Occipital lobe (tissue), 3 donors: ENCODE data around the gene TTLL10. TPM values are rescaled to one million over a fixed set of nuclear protein-coding genes. Genes with fewer than 3 reads are reported as not detected.

ENCODE experiments used
- DNase-seq: peaks from one replicate; lab custom pipeline; 2025; lab: John Stamatoyannopoulos, UW
- small RNA-seq: library from RNA; depleted of rRNA; stranded (forward); fragments of <200 nt; gene quantifications from one replicate; pipeline ENCODE3, GENCODE V24; 2014
- total RNA-seq: library from RNA; depleted of rRNA; stranded (reverse); fragments of >200 nt; gene quantifications from one replicate; pipeline ENCODE4 v1.2.3, GENCODE V29; 2014

Gene TTLL10
- total RNA-seq, 1 donor from 2014 or later, result not detected

DNA sequence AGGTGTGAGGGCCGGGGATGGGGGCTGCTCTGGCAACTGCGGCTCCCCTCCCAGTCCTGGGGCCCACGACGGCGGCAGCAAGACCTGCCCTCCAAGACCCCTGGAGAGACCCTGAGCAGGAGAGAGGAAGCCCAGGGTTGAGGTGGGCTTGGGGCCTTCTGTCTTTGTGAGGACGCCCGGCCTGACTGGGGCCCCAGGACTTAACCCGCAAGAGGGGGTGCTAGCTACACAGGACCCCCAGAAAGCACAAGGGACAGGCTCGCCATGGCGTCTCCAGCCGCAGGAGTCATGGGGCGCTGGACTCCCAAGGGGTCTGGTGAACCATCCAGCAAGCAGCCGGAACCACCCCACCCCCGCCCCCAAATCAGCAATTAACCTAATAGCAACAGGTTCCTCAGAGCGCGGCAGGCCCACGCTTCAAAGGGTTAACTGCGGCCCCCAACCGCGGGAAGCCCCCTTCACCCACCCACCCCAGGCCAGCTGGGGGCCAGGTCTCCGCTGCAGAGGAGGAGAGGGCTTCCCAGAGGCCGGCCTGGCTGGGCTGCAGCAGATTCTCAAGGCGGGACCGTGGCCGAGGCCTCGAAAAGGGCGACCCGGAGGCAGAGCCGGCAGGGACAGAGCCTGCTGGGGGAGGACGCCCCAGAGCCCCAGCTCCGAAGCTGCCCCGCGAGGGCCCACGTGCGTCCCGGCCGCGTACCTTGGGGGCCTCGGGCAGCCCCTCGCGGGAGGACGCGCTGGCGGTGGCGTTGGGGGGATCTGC, 72.3 kb downstream of the TTLL10 start:
- DNase-seq, result no peak

DNA sequence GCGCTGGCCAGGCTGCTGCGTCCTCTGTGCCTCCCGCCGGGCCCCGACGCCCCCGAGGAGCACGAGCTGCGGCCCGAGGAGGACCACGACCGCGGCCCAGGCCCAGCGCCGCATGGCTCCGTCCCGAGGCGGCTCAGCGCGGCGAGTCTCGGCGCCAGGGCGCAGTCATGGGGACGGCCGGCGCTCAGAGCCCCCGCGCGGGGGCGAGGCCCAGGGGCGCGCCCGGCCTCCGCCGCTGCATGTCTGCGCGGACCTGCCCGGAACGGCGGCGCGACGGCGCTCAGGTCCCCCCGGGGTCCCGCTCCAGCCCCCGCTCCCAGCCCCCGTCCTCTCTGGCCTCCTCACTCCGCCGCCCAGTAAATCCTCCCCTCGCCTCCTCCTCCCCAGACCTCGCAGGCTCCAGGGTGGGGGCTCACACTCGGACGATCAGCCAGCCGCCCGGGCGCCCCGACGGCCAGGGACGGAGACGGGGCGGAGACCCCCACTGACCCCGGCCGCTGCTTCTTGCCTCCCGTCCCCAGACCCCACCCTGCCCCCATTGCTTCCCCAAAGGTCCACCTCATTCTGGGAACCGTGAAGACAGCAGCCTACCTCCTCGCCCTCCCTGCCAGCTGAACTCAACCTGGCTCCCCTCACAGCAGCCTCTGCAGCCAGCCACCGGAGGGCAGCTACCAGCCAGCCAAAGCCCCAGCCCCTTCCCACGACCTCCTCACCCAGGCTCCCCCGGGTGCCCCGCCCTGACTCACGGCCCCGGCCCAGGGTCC, 73.1 kb downstream of the TTLL10 start, which contains the start of gene C1QTNF12:
C1QTNF12 (minus strand) TSS at position 146 of the 764 bp plus-strand sequence; CDS start at position 114, 32 bp downstream.
- no peak for DNase-seq

DNA sequence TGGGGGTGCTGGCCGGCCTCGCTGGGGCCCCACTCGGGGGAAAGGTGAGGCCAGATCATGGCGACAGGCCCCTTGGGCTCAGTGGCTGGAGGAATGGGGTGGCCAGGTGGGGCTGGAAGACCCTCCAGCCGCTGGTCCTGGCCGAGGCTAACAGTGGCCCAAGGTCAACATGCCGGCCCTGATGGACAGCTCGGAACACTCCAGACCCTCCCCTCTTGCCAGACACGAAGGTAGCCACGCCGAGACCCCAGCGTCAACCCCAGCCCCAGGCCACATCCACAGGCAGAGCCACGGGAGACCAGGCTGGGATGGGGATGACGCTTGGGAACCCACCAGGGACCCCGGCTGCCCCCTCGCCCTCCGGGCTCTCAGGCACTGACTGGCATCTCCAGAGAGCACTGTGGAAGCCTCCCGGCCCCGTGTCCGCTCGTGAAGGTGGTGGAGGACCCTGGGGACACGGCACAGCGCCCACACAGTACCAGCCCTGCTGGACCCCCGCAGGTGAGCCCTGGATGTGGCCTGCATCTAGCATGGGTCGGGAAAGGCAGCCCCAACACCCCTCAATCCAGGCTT, 73.7 kb downstream of the TTLL10 start:
- DNase-seq, result no peak

Small RNA genes lying within 50 kb of the gene (small RNA-seq; reads per million reads assigned to genes)
- gene MIR200A, result 0.12 reads per million
- gene MIR200B, result 1.6 reads per million, percentile 81 among the genes with 10 or more reads in this experiment
- 0.23 reads per million for gene MIR429

Other genes starting within 250 kb of the TTLL10 start
- gene SAMD11, start 250.0 kb upstream of the TTLL10 start, total RNA-seq, result 0.16 TPM
- gene NOC2L, start 214.6 kb upstream of the TTLL10 start, total RNA-seq, result 52.7 TPM
- 6.1 TPM for gene KLHL17, start 213.3 kb upstream of the TTLL10 start, total RNA-seq
- not detected for gene PLEKHN1, start 207.4 kb upstream of the TTLL10 start, total RNA-seq
- gene PERM1, start 191.8 kb upstream of the TTLL10 start, total RNA-seq, result 0.47 TPM
- gene HES4, start 173.8 kb upstream of the TTLL10 start, total RNA-seq, result 15.1 TPM
- gene ISG15, start 160.4 kb upstream of the TTLL10 start, total RNA-seq, result 15.0 TPM
- gene AGRN, start 153.8 kb upstream of the TTLL10 start, total RNA-seq, result 71.9 TPM
- gene RNF223, start 99.6 kb upstream of the TTLL10 start, total RNA-seq, result not detected
- 5.5 TPM for gene C1orf159, start 57.8 kb upstream of the TTLL10 start, total RNA-seq
- gene TNFRSF18, start 32.7 kb downstream of the TTLL10 start, total RNA-seq, result not detected
- not detected for gene TNFRSF4, start 40.3 kb downstream of the TTLL10 start, total RNA-seq
- 18.4 TPM for gene SDF4, start 58.1 kb downstream of the TTLL10 start, total RNA-seq
- 27.1 TPM for gene B3GALT6, start 58.4 kb downstream of the TTLL10 start, total RNA-seq
- gene C1QTNF12, start 72.8 kb downstream of the TTLL10 start, total RNA-seq, result not detected
- gene UBE2J2, start 100.0 kb downstream of the TTLL10 start, total RNA-seq, result 39.6 TPM
- 2.2 TPM for gene SCNN1D, start 106.6 kb downstream of the TTLL10 start, total RNA-seq
- gene ACAP3, start 134.1 kb downstream of the TTLL10 start, total RNA-seq, result 51.3 TPM
- 8.0 TPM for gene PUSL1, start 134.7 kb downstream of the TTLL10 start, total RNA-seq
- 28.2 TPM for gene INTS11, start 150.8 kb downstream of the TTLL10 start, total RNA-seq
- gene CPTP, start 150.9 kb downstream of the TTLL10 start, total RNA-seq, result 12.3 TPM
- gene TAS1R3, start 157.4 kb downstream of the TTLL10 start, total RNA-seq, result 0.31 TPM
- 70.7 TPM for gene DVL1, start 175.5 kb downstream of the TTLL10 start, total RNA-seq
- gene MXRA8, start 184.7 kb downstream of the TTLL10 start, total RNA-seq, result 11.5 TPM
- gene AURKAIP1, start 201.3 kb downstream of the TTLL10 start, total RNA-seq, result 26.2 TPM
- gene CCNL2, start 225.5 kb downstream of the TTLL10 start, total RNA-seq, result 116 TPM
- 50.4 TPM for gene MRPL20, start 233.4 kb downstream of the TTLL10 start, total RNA-seq
- 1.4 TPM for gene ANKRD65, start 247.4 kb downstream of the TTLL10 start, total RNA-seq